ENCODE measurements around the gene SPTBN4. TPM values are rescaled to one million over a fixed set of nuclear protein-coding genes. Genes with fewer than 3 reads are reported as not detected.
A peak's percentile ranks its signal among the peaks of the same experiment; 100 is the strongest.
"Not testable (repeated sequence)": the region's sequence is repeated elsewhere in the genome, so short reads cannot be mapped to it uniquely, and the experiment has no call there.

The SPTBN4 gene
- total RNA-seq, 1 donor from 2014 or later, result 6.1 TPM

DNA sequence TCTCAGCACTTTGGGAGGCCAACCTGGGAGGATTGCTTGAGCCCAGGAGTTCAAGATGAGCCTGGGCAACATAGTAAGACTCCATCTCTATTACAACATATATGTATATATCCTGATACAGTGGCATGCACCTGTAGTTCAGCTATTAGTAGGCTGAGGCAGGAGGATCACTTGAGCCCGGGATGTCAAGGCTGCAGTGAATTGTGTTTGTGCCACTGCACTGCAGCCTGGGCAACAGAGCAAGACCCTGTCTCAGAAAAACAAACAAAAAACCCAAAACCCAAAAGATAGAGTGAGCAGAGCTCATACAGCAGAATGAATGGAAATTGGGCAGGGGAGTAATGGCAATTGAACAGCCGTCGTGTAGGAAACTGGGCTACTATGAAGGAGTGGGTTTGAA lies 92.6 kb downstream of the SPTBN4 start:
- DNase-seq (ENCODE audit: low spot score), result no peak

DNA sequence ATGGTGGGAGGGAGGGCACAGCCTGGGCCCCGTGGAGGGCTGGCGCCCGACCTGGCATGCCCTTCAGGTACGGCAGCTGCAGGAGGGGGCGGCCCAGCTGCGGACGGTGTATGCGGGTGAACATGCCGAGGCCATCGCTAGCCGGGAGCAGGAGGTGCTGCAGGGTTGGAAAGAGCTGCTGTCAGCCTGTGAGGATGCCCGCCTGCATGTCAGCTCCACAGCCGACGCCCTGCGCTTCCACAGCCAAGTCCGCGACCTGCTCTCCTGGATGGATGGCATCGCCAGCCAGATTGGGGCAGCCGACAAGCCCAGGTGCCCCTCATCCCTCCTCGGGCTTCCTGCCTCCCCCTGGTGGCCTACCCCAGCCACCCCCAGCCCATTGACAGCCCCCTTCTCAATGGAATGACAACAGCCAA lies 93.3 kb downstream of the SPTBN4 start:
- no peak for DNase-seq (ENCODE audit: low spot score)

GRCh38 chr19:40561947-40562346 lies 95.1 kb downstream of the SPTBN4 start:
- DNase-seq (ENCODE audit: low spot score), result no peak

GRCh38 chr19:40564535-40564934 lies 97.7 kb downstream of the SPTBN4 start:
- DNase-seq (ENCODE audit: low spot score), result not testable (repeated sequence)

DNA sequence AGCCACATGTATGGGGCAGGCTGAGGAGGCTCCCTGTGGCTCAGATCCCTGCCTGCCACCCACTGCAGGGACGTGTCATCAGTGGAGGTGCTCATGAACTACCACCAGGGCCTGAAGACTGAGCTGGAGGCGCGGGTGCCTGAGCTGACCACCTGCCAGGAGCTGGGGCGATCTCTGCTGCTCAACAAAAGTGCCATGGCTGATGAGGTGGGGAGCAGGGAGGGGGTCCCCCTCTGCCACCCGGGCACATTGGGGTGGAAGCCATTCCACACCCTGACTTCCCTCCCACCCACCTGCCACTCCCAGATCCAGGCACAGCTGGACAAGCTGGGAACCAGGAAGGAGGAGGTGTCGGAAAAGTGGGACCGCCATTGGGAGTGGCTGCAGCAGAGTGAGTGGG lies 98.6 kb downstream of the SPTBN4 start:
- no peak for DNase-seq (ENCODE audit: low spot score)

DNA sequence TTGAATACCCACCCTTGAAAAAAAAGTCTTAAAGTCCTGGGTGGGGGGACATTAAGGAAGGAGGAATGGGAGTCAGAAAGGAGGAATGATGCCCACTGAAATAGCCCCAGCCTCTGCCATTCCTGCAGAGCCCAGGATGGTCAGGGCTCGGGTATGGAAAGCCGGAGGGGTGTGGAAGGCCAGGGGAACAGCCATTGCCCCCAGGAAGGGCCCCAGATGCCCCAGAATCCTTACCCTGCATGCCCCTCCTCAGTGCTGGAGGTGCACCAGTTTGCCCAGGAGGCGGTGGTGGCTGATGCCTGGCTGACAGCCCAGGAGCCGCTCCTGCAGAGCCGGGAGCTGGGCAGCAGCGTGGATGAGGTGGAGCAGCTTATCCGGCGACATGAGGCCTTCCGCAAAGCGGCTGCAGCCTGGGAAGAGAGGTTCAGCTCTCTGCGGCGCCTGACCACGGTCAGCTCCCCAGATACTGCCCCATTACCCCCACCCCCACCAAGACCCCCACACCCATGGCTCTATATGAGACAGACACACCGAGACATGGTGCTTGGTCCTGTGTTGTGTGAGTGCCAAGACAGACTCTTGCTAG lies 99.2 kb downstream of the SPTBN4 start:
- no peak for DNase-seq (ENCODE audit: low spot score)

DNA sequence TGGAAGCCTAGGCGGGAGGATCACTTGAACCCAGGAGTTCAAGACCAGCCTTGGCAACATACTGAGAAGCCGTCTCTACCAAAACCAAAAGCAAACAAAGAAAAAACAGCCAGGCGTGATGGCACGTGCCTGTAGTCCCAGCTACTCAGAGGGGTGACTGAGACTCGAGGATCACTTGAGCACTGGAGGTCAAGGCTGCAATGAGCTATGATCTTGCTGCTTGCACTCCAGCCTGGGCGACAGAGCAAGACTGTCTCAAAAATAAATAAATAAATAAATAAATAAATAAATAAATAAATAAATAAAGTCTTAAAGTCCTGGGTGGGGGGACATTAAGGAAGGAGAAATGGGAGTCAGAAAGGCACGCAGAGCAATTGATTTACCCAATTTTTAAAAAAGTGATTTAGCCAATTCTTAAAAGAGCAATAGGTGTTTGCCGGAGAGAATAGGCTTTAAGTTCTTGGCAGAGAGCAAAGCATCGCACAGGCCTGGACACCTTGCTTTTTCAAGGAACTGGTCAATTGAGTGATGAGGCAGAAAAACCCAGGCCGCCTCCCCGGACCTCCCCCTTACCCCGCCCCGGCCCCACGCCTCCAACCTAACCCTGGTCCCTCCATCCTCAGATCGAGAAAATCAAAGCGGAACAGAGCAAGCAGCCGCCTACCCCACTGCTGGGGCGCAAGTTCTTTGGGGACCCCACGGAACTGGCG lies 100.4 kb downstream of the SPTBN4 start:
- DNase-seq (ENCODE audit: low spot score), result no peak

DNA sequence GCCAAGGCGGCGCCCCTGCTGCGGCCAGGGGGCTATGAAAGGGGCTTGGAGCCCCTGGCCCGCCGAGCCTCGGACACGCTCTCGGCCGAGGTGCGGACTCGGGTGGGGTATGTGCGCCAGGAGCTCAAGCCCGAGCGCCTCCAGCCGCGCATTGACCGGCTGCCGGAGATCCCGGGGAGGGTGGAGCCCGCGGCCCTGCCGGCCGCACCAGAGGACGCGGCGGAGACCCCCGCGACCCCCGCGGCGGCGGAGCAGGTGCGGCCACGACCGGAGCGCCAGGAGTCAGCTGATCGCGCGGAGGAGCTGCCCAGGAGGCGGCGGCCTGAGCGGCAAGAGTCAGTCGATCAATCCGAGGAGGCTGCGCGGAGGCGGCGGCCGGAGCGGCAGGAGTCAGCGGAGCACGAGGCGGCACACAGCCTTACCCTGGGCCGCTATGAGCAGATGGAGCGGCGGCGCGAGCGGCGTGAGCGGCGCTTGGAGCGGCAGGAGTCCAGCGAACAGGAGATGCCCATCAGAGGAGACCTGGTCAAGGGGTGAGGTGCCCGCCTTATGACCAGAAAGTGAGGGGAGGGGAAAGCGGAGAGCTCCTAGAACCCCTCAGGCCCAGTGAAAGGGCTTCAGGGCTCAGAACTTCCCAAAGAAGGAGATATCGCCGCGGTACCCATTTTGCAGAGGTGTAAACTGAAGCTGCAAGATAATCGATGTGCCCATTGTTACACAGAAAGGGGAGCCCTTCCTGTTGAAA lies 101.1 kb downstream of the SPTBN4 start:
- no peak for DNase-seq (ENCODE audit: low spot score)

DNA sequence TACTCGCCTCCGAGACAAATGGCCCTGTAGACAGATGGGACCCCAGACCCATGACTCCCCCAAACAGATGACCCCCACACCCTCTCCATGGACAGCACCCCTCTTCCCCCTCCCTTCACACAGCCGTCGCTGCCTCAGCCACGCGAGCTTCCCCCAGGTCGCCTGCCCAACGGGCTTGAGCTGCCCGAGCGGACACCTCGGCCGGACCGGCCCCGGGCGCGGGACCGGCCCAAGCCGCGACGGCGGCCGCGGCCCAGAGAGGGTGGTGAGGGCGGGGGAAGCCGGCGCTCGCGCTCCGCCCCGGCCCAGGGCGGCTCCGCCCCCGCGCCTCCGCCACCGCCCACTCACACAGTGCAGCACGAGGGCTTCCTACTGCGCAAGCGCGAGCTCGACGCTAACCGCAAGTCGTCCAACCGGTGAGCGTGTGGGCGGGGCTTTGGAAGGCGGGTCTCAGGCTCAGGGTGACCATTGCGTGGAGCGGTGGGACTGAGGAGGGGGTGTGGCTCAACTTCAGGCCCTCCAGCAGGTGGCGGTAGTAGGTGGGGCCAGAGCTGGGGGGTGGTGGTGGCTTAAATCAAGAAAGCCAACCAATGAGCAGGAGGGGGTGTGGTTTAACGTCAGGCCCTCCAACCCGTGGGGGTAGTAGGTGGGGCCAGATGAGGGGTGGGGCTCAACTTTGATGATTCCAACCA lies 103.7 kb downstream of the SPTBN4 start:
- peak; percentile 99 for DNase-seq (ENCODE audit: low spot score)

DNA sequence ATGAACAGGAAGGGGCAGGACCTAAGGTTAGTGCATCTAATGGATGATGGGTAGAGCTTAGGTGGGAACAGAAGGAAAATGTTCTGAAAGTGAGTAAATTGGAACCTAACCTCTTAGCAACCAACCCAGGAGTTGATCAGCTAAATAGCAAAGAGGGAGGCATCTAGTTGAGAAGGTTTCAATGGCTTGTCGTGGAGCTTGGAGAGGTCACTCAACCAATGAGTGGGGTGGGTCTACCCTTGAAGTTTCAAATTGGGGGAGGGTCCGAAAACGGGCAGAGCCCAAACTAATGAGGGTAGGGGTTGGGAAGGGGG lies 104.2 kb downstream of the SPTBN4 start:
- no peak for DNase-seq (ENCODE audit: low spot score)

- DNase-seq (ENCODE audit: low spot score), result no peak
Measured at GRCh38 chr19:40571831-40572495, 105.2 kb downstream of the SPTBN4 start.

- DNase-seq (ENCODE audit: low spot score), result no peak
Measured at GRCh38 chr19:40575326-40575725, 108.5 kb downstream of the SPTBN4 start.

- DNase-seq (ENCODE audit: low spot score), result no peak
Measured at GRCh38 chr19:40576151-40576584, 109.4 kb downstream of the SPTBN4 start.

DNA sequence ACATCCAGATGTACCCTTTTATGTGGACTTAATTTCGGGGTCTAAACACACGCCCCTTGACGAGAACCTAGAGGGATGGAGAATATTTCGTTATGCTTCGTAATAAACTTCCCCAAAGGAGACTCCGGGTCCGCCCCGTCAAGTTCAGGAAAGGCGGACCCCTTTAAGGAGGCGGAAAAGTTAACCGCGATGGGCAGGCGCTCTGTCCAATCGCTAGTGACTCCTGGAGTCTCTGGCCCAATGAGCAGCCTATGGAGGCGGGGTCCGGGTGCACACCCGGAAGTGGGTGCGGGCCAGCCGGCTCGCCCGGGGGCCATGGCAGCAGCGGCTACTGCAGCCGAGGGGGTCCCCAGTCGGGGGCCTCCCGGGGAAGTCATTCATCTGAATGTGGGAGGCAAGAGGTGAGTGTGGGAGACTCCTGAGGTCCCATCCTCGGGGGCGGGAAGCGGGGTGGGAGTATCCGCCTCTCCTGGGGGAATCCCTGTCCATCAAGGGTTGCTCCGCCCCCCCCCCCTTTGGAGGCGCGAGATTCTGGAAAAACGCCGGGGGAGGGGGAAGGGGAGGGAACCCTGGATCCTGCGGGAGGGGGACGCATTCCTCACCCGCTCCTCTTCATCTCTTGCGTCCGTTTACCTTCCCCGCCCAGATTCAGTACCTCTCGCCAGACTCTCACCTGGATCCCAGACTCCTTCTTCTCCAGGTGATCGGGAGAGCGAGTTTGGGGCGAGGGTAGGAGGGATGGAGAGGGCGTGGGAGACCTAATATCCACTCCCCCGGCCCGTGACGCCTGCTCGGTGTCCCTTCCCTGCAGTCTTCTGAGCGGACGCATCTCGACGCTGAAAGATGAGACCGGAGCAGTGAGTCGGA lies 110.0 kb downstream of the SPTBN4 start, which contains the start of gene SHKBP1:
Gene SHKBP1, plus strand, starts transcription at position 289 of the 867 bp plus-strand sequence. Its CDS starts 27 bp downstream, at position 316.
- peak; percentile 97 for DNase-seq (ENCODE audit: low spot score)

GRCh38 chr19:40578442-40578908 lies 111.7 kb downstream of the SPTBN4 start:
- DNase-seq (ENCODE audit: low spot score), result no peak

- no peak for DNase-seq (ENCODE audit: low spot score)
Measured at GRCh38 chr19:40580619-40581018, 113.8 kb downstream of the SPTBN4 start.

GRCh38 chr19:40581531-40581930 lies 114.7 kb downstream of the SPTBN4 start:
- no peak for DNase-seq (ENCODE audit: low spot score)

DNA sequence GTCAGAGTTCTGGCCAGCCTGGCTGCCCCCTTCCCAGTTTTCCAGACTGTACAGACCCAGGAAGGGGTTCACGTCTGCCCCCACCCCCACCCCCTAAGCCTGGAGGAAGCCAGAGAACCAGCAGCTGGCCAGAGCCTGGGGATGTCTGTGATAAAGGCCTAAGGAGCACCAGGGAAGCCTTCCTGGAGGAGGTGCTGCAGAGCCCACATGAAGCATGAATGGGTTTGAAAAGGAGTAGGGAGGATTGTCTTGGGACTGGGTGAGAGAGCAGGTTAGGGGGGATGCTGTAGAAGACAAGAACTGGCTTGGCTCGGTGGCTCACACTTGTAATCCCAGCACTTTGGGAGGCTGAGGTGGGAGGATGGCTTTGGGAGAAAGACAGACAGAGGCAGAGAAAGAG lies 115.7 kb downstream of the SPTBN4 start:
- DNase-seq (ENCODE audit: low spot score), result no peak

GRCh38 chr19:40583283-40583682 lies 116.5 kb downstream of the SPTBN4 start:
- DNase-seq (ENCODE audit: low spot score), result no peak

GRCh38 chr19:40584007-40584406 lies 117.2 kb downstream of the SPTBN4 start:
- DNase-seq (ENCODE audit: low spot score), result no peak

Measured in mesenteric fat pad (tissue), 1 donor.